Endothelial cell of umbilical vein (primary cell): ENCODE results near the gene ARRDC1. TPM values are rescaled to one million over a fixed set of nuclear protein-coding genes. Genes with fewer than 3 reads are reported as not detected.

Source experiments
- BruUV-seq: library from RNA; stranded (reverse); fragments of 400-500 nt; replicated peaks from 2 replicates; lab custom pipeline; 2021; lab: Mats Ljungman, UMichigan
- CTCF ChIA-PET: fragments of 300-600, 350-600 bp; sonication (Branson Sonifier 250); formaldehyde crosslinking; loops from one replicate; lab custom pipeline; 2021; ENCODE audit warnings: antibody characterized with exemption, inconsistent platforms; lab: Charles Lee
- POLR2A ChIA-PET: fragments of 300-600, 350-600 bp; sonication (Branson Sonifier 250); formaldehyde crosslinking; loops from one replicate; lab custom pipeline; 2021; ENCODE audit warnings: antibody characterized with exemption, inconsistent platforms; lab: Charles Lee
- DNase-seq: peaks from one replicate; pipeline ENCODE4 v3.0.0-alpha.2; 2011; ENCODE audit warnings: low read depth, low spot score
- FAIRE-seq: peaks from 2 replicates; lab custom pipeline; 2011; peaks lifted over from hg19 to GRCh38; lab: Jason Lieb, UNC
- H2AFZ ChIP-seq: 2 replicates; pipeline ENCODE4 v1.6.0; 2012; ENCODE audit warnings: low read depth, low read length, control low read depth, inconsistent platforms
- H3K27ac ChIP-seq: 2 replicates; pipeline ENCODE4 v1.5.1; 2011; ENCODE audit warnings: low read depth, mild to moderate bottlenecking, control low read depth, low read length, moderate library complexity; ENCODE audit not compliant: insufficient read depth
- H3K27me3 ChIP-seq, 2 experiments: 2 replicates each; pipeline versions ENCODE4 v1.6.0 to v1.6.1; 2011; ENCODE audit warnings: low read length in 2 of 2, mixed read lengths in 1 of 2; ENCODE audit not compliant: control insufficient read depth in 2 of 2, insufficient read depth in 2 of 2
- H3K36me3 ChIP-seq, 2 experiments: 2 replicates in 1 of 2; 3 replicates in 1 of 2; pipeline ENCODE4 v1.5.1; 2011; ENCODE audit warnings: low read length in 2 of 2, mild to moderate bottlenecking in 1 of 2, moderate library complexity in 1 of 2; ENCODE audit not compliant: control insufficient read depth in 2 of 2, insufficient read depth in 2 of 2; ENCODE audit errors: extremely low read depth in 1 of 2
- H3K4me1 ChIP-seq: 3 replicates; pipeline ENCODE4 v1.5.1; 2011; ENCODE audit warnings: mild to moderate bottlenecking, low read length; ENCODE audit not compliant: control insufficient read depth, insufficient read depth; ENCODE audit errors: extremely low read depth
- H3K4me2 ChIP-seq: 2 replicates; pipeline ENCODE4 v1.6.1; 2011; ENCODE audit warnings: low read length, control low read depth, mixed read lengths; ENCODE audit not compliant: insufficient read depth
- H3K4me3 ChIP-seq, 3 experiments: fragments of 200-600 bp in 1 of 3; sonication (generic), shearing (Covaris generic) in 1 of 3; replicated peaks in 1 of 3; 2 replicates each; pipeline ENCODE4 v1.5.1; 2011 to 2016; ENCODE audit warnings: control low read depth in 3 of 3, low read length in 3 of 3, mild to moderate bottlenecking in 2 of 3, inconsistent platforms in 1 of 3, low read depth in 1 of 3, moderate library complexity in 1 of 3; ENCODE audit not compliant: insufficient read depth in 1 of 3
- H3K79me2 ChIP-seq: 2 replicates; pipeline ENCODE4 v1.6.0; 2012; ENCODE audit warnings: low read length, inconsistent platforms; ENCODE audit not compliant: control insufficient read depth, insufficient read depth
- H3K9ac ChIP-seq: replicated peaks from 2 replicates; pipeline ENCODE3; 2011; ENCODE audit warnings: low read length, control low read depth; ENCODE audit not compliant: insufficient read depth; ENCODE audit errors: extremely low read depth
- H3K9me1 ChIP-seq: replicated peaks from 3 replicates; pipeline ENCODE4 v1.6.0; 2011; ENCODE audit warnings: mild to moderate bottlenecking, low read length; ENCODE audit not compliant: control insufficient read depth, insufficient read depth; ENCODE audit errors: extremely low read depth
- H3K9me3 ChIP-seq: replicated peaks from 2 replicates; pipeline ENCODE4 v1.5.1; 2012; ENCODE audit warnings: low read length, inconsistent platforms; ENCODE audit not compliant: control insufficient read depth, insufficient read depth
- H4K20me1 ChIP-seq: replicated peaks from 2 replicates; pipeline ENCODE3; 2011; ENCODE audit warnings: mild to moderate bottlenecking, low read length; ENCODE audit not compliant: control insufficient read depth, insufficient read depth; ENCODE audit errors: extremely low read depth
- EZH2 ChIP-seq: IDR thresholded peaks from 2 replicates; pipeline ENCODE4 v1.6.1; 2012; ENCODE audit warnings: borderline replicate concordance, low read depth, mild to moderate bottlenecking, moderate library complexity, low read length, inconsistent platforms; ENCODE audit not compliant: severe bottlenecking
- FOS ChIP-seq: IDR thresholded peaks from 2 replicates; pipeline ENCODE4 v1.6.1; 2011; ENCODE audit warnings: mild to moderate bottlenecking, low read length, moderate library complexity, borderline replicate concordance; ENCODE audit not compliant: insufficient read depth
- GATA2 ChIP-seq: IDR thresholded peaks from 2 replicates; pipeline ENCODE4 v1.7.0; 2011; ENCODE audit warnings: low read depth, mild to moderate bottlenecking, moderate library complexity, mixed read lengths, low read length; ENCODE audit not compliant: insufficient read length, insufficient read depth
- JUN ChIP-seq: IDR thresholded peaks from 2 replicates; pipeline ENCODE4 v1.6.1; 2011; ENCODE audit warnings: borderline replicate concordance, low read depth; ENCODE audit not compliant: insufficient read length, insufficient read depth
- MYC ChIP-seq: IDR thresholded peaks from one replicate; pipeline ENCODE4 v1.6.1; 2011; ENCODE audit warnings: mild to moderate bottlenecking, low read depth, low read length
- POLR2A ChIP-seq: IDR thresholded peaks from 2 replicates; pipeline ENCODE4 v1.6.1; 2012; ENCODE audit warnings: low read depth, mild to moderate bottlenecking, control low read depth, low read length
- POLR2AphosphoS5 ChIP-seq: IDR thresholded peaks from 2 replicates; pipeline ENCODE4 v1.6.1; 2012; ENCODE audit warnings: low read depth, mild to moderate bottlenecking, control low read depth, low read length, moderate library complexity; ENCODE audit not compliant: insufficient read depth
- dilution Hi-C: fragments of 300-500 bp; cut with MboI; formaldehyde crosslinking; loops from one replicate; pipeline ENCODE4 v1.15.0; 2019; ENCODE audit warnings: low sequenced_read_pairs; ENCODE audit not compliant: extremely low pct_ligation_motif_present
- intact Hi-C: fragments of 100-400 bp; cut with micrococcal nuclease; formaldehyde crosslinking; loops from one replicate; pipeline ENCODE4 v1.10.0; 2022
- polyA plus RNA-seq, 4 experiments: library from polyadenylated mRNA; depleted of rRNA in 3 of 4; stranded (reverse) in 3 of 4; unstranded in 1 of 4; fragments of >200 nt; gene quantifications; 2 replicates each; pipeline versions ENCODE4 v1.2.1 to v1.2.3, GENCODE V29; 2011 to 2012; ENCODE audit warnings: missing spikeins in 1 of 4
- total RNA-seq: library from RNA; stranded (reverse); gene quantifications from 2 replicates; pipeline ENCODE4 v1.2.3, GENCODE V29; 2021
- TF ChIP-seq, protein P1 (sequence below), 2 donors: IDR thresholded peaks; 1 replicate in 1 of 2; 2 replicates in 1 of 2; pipeline ENCODE4 v1.5.1; 2011; ENCODE audit warnings: low read length in 2 of 2, mild to moderate bottlenecking in 2 of 2, moderate library complexity in 2 of 2, control low read depth in 1 of 2, inconsistent platforms in 1 of 2, low read depth in 1 of 2; ENCODE audit not compliant: insufficient read depth in 1 of 2; ENCODE audit errors: extremely low read depth in 1 of 2
- TF ChIP-seq, protein P2 (sequence below): IDR thresholded peaks from 2 replicates; pipeline ENCODE4 v1.6.1; 2011; ENCODE audit not compliant: insufficient read depth, insufficient read length

The ARRDC1 gene
- total and polyA plus RNA-seq, 2 donors (not counting 3 experiments of a cell fraction or from before 2014, with no cell fraction given) = 22.5 to 51.0 TPM

DNA sequence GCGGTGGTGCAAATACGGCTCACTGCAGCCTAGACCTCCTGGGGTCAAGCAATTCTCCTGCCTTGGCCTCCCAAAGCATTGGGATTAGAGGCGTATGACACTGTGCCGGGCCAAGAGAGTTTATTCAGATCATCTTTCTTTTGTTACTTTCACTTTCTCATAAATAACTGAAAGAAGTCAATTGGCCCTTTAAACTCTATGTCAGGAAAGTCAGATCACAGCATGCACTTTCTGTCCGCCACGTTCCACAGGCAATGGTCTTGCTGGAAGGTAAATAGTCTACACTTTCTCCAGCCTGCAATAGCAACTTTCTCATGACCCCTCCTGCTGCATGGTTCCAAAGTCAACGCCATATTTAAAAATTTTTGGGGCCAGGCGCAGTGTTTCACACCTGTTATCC is 6.5 kb upstream of the ARRDC1 start:
- no peaks in the 10 kb centered on the region for H3K27me3 ChIP-seq
- DNase-seq (no peak), FAIRE-seq (no peak)
- ChIA-PET POLR2A (no interaction called here), CTCF (no interaction called here)
- H4K20me1 ChIP-seq = no peaks in the 10 kb centered on the region
- TF ChIP-seq POLR2AphosphoS5 (no peak), MYC (no peak), FOS (no peak), POLR2A (no peak), GATA2 (no peak), EZH2 (no peak), JUN (no peak)
- TF ChIP-seq, protein P1, sequence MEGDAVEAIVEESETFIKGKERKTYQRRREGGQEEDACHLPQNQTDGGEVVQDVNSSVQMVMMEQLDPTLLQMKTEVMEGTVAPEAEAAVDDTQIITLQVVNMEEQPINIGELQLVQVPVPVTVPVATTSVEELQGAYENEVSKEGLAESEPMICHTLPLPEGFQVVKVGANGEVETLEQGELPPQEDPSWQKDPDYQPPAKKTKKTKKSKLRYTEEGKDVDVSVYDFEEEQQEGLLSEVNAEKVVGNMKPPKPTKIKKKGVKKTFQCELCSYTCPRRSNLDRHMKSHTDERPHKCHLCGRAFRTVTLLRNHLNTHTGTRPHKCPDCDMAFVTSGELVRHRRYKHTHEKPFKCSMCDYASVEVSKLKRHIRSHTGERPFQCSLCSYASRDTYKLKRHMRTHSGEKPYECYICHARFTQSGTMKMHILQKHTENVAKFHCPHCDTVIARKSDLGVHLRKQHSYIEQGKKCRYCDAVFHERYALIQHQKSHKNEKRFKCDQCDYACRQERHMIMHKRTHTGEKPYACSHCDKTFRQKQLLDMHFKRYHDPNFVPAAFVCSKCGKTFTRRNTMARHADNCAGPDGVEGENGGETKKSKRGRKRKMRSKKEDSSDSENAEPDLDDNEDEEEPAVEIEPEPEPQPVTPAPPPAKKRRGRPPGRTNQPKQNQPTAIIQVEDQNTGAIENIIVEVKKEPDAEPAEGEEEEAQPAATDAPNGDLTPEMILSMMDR (IDR thresholded peaks at IDR 0.05; ENCODE audit: extremely low read depth in 1 of 2, insufficient read depth in 1 of 2, low read depth in 1 of 2, low read length in 2 of 2) = no peak
- TF ChIP-seq, protein P2, sequence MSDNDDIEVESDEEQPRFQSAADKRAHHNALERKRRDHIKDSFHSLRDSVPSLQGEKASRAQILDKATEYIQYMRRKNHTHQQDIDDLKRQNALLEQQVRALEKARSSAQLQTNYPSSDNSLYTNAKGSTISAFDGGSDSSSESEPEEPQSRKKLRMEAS = no peak
- dilution Hi-C loops (no loop called here), intact Hi-C loops (no loop called here)
- H3K4me3 ChIP-seq = no peak overlapping the region
- no peaks in the 10 kb centered on the region for H3K4me1 ChIP-seq
- no TSS peak for BruUV-seq
- H3K9me1 ChIP-seq = no peaks in the 10 kb centered on the region
- no peaks in the 10 kb centered on the region for H3K9me3 ChIP-seq
- H3K36me3 ChIP-seq = no peaks in the 10 kb centered on the region
- H3K9ac ChIP-seq = no peak overlapping the region
- H3K79me2 ChIP-seq = no peaks in the 10 kb centered on the region
- no peak overlapping the region for H3K27ac ChIP-seq
- no peak overlapping the region for H3K4me2 ChIP-seq
- H2AFZ ChIP-seq = no peak overlapping the region
